Measurements from ENCODE around the gene EIF1.
A peak's percentile ranks its signal among the peaks of the same experiment; 100 is the strongest.
"Not testable (repeated sequence)": the region's sequence is repeated elsewhere in the genome, so short reads cannot be mapped to it uniquely, and the experiment has no call there.

Gene EIF1

DNA sequence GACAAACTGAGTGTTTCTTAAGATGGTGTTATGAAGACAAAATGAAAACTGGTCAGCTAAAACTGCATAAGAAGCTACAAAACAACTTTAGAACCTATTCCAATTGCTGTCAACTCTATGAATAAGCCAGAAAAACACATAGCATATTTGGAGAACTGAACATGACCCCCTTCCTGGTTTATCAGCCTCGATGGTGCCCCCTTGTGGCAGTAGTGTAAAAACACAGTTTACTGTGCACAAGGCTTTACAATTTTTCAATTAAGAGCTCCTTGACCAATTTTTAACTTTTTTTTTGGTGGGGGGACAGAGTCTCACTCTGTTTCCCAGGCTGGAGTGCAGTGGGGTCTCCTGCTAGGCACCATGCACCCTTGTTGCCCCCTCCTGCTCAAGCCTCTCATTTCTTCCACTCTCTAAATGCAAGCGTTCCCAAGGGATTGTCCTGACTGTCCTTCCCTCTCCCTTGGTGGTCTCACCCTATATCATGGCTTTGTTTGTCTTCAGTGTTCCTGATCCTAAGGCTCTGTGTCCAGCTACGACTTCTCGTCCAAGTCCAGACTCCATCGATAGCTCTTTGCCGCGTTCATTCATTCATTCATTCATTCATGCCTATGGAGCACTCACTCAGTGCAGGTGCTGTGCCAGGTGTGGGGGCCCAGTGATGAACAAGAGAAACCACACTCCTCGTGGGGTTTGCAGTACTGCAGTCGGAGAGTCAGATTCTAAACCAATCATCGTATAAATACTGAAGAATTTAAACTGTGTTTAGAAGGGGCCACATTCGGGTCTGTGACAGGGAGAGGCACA lies 7.5 kb downstream of the EIF1 start:
- peak; percentile 91 for DNase-seq (ENCODE audit: low read depth)
- Histone ChIP-seq H3K4me1 (ENCODE audit: control insufficient read depth, insufficient read depth, low read length) (peaks cover 23% of the 10 kb centered on the region), H3K9ac (ENCODE audit: low read length) (peak overlapping the region; percentile 3), H3K36me3 (ENCODE audit: control insufficient read depth, insufficient read depth, low read length, severe bottlenecking) (peaks cover 34% of the 10 kb centered on the region), H3K27me3 (replicated peaks; ENCODE audit: control insufficient read depth, insufficient read depth, low read length) (no peaks in the 10 kb centered on the region), H3K4me3 (ENCODE audit: low read length) (no peak overlapping the region), H3K9me3 (ENCODE audit: control insufficient read depth, low read length) (no peaks in the 10 kb centered on the region)

DNA sequence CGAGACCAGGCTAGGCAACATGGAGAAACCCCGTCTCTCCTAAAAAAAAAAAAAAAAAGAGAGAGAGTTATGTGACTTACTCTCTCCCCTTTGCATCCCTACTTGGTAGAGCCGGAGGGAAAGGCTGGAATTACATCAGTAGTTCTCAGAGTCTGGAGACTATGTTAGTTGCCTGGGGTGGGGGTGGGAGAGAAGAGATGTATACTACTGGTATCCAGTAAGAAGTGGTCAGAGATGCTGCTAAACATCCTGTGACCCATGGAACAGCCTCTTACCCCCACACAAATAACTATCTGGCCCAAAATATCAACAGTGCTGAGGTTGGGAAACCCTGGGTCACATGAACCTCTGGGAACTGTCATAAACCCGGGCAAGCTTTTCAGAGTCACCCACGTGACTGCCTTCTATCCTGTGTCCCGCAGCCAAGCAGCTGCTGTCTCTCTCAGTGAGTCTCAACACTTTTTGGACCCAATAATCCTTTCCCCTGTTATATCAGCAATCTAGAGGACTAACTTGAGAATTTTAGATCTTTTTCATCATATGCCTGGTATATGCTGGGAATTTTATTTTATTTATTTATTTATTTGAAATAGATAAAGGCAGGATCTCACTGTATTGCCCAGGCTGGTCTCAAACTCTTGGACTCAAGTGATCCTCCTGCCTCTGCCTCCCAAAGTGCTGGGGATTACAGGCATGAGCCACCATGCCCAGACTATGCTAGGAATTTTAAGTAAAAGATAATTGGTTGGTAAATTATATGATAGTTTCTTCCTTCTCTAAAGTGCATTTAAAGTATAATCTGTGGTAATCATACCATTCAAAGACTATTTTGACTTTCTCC lies 8.7 kb downstream of the EIF1 start:
- H3K27me3 ChIP-seq (replicated peaks; ENCODE audit: control insufficient read depth, insufficient read depth, low read length), result no peaks in the 10 kb centered on the region
- H3K9me3 ChIP-seq (ENCODE audit: control insufficient read depth, low read length), result no peaks in the 10 kb centered on the region
- H3K4me3 ChIP-seq (ENCODE audit: low read length), result no peak overlapping the region
- DNase-seq (ENCODE audit: low read depth), result peak; percentile 51
- peaks cover 17% of the 10 kb centered on the region for H3K4me1 ChIP-seq (ENCODE audit: control insufficient read depth, insufficient read depth, low read length)
- peak overlapping the region; percentile 3 for H3K9ac ChIP-seq (ENCODE audit: low read length)
- peaks cover 22% of the 10 kb centered on the region for H3K36me3 ChIP-seq (ENCODE audit: control insufficient read depth, insufficient read depth, low read length, severe bottlenecking)

DNA sequence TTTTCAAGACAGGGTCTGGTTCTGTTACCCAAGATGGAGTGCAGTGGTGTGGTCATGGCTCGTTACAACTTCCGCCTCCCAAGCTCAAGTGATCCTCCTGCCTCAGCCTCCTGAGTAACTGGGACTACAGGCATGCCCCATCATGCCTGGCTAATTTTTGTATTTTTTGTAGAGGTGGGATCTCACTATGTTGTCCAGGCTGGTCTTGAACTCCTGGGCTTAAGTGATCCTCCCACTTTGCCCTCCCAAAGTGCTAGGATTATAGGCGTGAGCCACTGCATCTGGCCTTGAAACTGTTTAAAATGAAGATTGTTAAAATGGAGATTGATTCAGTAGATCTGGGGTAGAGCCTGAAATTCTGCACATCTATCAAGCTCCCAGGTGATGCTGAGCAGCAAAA lies 12.2 kb downstream of the EIF1 start:
- not testable (repeated sequence) for H3K4me3 ChIP-seq (ENCODE audit: low read length); H3K27me3 ChIP-seq (replicated peaks; ENCODE audit: control insufficient read depth, insufficient read depth, low read length); H3K9me3 ChIP-seq (ENCODE audit: control insufficient read depth, low read length); H3K9ac ChIP-seq (ENCODE audit: low read length); H3K36me3 ChIP-seq (ENCODE audit: control insufficient read depth, insufficient read depth, low read length, severe bottlenecking); DNase-seq (ENCODE audit: low read depth)
- H3K4me1 ChIP-seq (ENCODE audit: control insufficient read depth, insufficient read depth, low read length), result peaks cover 22% of the 10 kb centered on the region

DNA sequence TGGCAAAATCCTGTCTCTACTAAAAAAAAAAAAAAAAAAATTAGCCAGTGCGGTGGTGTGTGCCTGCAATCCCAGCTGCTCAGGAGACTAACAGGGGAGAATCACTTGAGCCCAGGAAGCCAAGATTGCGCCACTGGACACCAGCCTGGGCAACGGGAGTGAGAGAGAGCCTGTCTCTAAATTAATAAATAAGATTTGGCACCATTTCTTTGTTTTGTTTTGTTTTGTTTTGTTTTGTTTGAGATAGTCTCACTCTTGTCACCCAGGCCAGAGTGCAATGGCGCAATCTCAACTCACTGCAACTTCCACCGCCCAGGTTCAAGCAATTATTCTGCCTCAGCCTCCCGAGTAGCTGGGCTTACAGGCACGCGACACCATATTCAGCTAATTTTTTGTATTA lies 14.0 kb downstream of the EIF1 start:
- DNase-seq (ENCODE audit: low read depth), result no peak
- Histone ChIP-seq H3K9me3 (ENCODE audit: control insufficient read depth, low read length) (no peaks in the 10 kb centered on the region), H3K36me3 (ENCODE audit: control insufficient read depth, insufficient read depth, low read length, severe bottlenecking) (no peaks in the 10 kb centered on the region), H3K27me3 (replicated peaks; ENCODE audit: control insufficient read depth, insufficient read depth, low read length) (no peaks in the 10 kb centered on the region), H3K9ac (ENCODE audit: low read length) (no peak overlapping the region), H3K4me1 (ENCODE audit: control insufficient read depth, insufficient read depth, low read length) (peaks cover 5% of the 10 kb centered on the region), H3K4me3 (ENCODE audit: low read length) (no peak overlapping the region)

DNA sequence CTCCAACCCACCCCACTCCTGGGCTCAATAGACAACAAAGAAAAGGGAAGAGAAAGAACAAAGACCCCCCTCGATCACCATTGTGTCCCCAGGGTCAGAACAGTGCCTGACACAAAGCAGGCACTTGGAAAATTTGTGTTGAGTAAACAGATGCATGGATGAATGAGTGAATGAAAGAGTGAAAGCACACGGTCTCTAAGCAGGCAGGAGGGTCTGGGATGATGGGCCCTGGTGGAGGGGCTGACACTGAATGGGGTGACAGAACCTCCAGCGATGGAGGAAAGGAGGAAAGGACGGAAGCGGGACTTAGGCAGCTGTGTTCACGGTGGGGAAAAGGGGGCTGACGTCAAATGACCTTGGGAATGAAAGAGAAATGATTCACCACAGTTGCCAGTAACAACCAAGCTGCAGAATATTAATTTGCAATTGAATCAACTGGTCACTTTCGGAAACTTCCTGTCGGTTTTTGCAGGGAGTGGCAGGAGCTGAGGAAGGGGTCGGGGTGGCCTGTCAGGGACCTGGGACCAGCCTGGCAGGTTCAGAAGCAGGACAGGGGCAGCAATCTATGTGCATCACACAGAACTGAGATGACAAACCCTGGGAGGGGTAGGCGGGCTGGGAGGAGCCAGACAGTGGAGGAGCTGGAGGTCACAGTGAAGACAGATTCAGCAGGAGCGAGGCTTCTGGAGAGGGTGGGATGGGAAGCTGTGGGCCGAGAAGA lies 16.7 kb downstream of the EIF1 start:
- no peak overlapping the region for H3K4me3 ChIP-seq (ENCODE audit: low read length)
- no peaks in the 10 kb centered on the region for H3K9me3 ChIP-seq (ENCODE audit: control insufficient read depth, low read length)
- DNase-seq (ENCODE audit: low read depth), result peak; percentile 28
- peaks cover 4% of the 10 kb centered on the region for H3K4me1 ChIP-seq (ENCODE audit: control insufficient read depth, insufficient read depth, low read length)
- H3K27me3 ChIP-seq (replicated peaks; ENCODE audit: control insufficient read depth, insufficient read depth, low read length), result no peaks in the 10 kb centered on the region
- no peaks in the 10 kb centered on the region for H3K36me3 ChIP-seq (ENCODE audit: control insufficient read depth, insufficient read depth, low read length, severe bottlenecking)
- no peak overlapping the region for H3K9ac ChIP-seq (ENCODE audit: low read length)

DNA sequence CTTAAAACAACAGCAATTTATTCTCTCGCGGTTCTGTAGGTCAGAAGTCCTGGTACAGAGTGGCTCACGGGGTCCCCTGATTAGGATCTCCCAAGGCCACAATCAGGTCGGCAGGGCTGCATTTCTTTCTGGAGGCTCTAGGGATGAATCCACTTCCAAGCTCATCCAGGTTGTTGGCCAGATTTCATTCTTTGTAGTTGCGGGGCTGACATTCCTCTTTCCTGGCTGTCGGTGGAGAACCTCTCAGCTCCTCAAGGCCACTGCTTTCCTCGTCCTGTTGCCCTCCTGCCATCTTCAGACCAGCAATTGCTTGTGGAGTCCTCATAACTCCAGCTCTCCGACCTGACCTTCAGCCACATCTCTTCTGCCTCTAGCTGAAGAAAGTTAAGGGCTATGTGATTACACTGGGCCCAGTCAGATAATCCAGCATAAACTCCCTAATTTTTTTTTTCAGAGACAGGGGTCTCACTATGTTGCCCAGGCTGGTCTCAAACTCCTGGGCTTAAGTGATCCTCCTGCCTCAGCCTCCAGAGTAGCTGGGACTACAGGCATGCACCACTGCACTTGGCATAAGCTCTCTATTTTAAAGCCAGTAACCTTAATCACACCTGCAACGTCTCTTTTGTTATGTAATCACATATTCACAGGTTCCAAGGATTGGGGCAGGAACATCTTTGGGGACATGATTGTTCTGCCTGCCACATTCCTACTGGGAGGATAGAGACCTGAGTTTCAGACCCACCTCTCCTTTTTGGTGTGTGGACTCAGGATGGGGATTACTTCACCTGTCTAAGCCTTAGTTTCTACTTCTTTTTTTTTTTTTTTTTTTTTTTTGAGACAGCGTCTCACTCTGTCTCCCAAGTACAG lies 19.4 kb downstream of the EIF1 start:
- Histone ChIP-seq H3K4me3 (ENCODE audit: low read length) (no peak overlapping the region), H3K27me3 (replicated peaks; ENCODE audit: control insufficient read depth, insufficient read depth, low read length) (peaks cover 5% of the 10 kb centered on the region), H3K4me1 (ENCODE audit: control insufficient read depth, insufficient read depth, low read length) (peaks cover 4% of the 10 kb centered on the region)

DNA sequence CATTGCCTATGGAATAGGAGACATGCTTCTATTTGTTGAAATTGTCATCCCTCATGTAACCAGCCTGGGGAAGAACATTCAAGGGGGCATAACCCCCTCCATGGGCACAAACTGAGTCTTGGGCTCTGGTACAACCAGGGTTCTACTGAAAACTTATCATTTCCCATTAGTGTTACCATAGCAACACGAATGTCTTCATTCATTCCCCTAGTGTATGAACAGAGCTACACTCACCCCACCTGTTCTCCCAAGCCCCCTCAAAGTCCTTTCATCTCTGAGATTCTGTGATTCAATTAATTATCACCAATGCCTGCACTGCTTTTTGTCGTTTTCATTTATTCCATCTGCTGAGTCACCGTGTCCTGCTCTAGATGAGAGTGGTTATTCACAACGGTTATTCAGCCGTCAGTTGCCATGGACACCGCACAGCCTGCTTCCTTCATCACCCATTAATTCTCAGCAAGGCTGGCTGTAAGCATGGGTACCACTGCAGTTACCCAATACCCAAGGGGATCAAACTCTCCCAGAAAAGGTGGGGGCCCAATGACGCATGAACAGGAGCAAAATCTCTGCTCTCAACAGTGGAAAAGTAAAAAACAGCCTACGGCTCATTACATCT lies 21.9 kb downstream of the EIF1 start:
- DNase-seq (ENCODE audit: low read depth), result no peak
- Histone ChIP-seq H3K4me1 (ENCODE audit: control insufficient read depth, insufficient read depth, low read length) (no peaks in the 10 kb centered on the region), H3K9me3 (ENCODE audit: control insufficient read depth, low read length) (no peaks in the 10 kb centered on the region), H3K4me3 (ENCODE audit: low read length) (no peak overlapping the region), H3K27me3 (replicated peaks; ENCODE audit: control insufficient read depth, insufficient read depth, low read length) (peaks cover 5% of the 10 kb centered on the region), H3K9ac (ENCODE audit: low read length) (no peak overlapping the region), H3K36me3 (ENCODE audit: control insufficient read depth, insufficient read depth, low read length, severe bottlenecking) (no peaks in the 10 kb centered on the region)

More for the DNA sequence above, 19.4 kb downstream of the EIF1 start:
- no peak overlapping the region for H3K9ac ChIP-seq (ENCODE audit: low read length)
- no peaks in the 10 kb centered on the region for H3K9me3 ChIP-seq (ENCODE audit: control insufficient read depth, low read length)
- H3K36me3 ChIP-seq (ENCODE audit: control insufficient read depth, insufficient read depth, low read length, severe bottlenecking), result no peaks in the 10 kb centered on the region
- no peak for DNase-seq (ENCODE audit: low read depth)

DNA sequence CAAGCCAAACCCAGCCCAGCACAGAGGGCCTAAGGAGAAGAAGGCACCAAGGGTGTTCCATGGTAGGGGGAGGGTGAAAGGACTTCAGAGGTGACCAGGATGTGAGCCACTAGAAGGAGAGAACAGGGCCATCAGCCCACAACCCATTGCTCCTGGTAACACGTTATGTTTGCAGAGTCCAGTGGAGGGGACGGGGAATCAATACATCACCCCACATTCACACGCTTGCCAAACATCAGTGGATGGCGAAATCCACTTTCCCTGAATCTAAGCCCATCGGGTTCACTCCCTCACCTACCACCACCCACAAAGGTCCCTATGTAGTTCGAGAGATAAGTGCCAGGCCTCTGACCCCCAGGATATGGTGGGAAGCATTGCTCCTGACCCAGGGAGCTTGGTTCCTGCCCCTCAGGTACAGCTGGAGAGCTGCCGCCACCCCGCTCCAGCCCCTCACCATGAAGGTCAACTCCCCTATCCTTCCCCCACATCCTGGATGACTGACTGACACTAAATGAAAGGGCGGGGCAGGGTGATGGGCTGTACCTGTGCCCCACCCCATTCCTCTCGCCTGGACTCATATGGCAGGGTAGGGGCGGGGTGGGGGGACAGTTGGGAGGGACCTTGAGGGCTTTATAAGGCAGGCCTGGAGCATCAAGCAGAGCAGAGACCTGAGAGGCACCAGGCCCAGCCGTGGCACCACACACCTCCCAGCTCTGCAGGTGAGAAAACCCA lies 23.1 kb downstream of the EIF1 start, which contains the start of gene GAST:
GAST (plus strand) TSS at position 663 of the 732 bp plus-strand sequence. CDS start 3,106 bp downstream, outside the sequence.
- Histone ChIP-seq H3K4me1 (ENCODE audit: control insufficient read depth, insufficient read depth, low read length) (no peaks in the 10 kb centered on the region), H3K4me3 (ENCODE audit: low read length) (no peak within 1 kb of the TSS), H3K27me3 (replicated peaks; ENCODE audit: control insufficient read depth, insufficient read depth, low read length) (peaks cover 5% of the 10 kb centered on the region), H3K9me3 (ENCODE audit: control insufficient read depth, low read length) (no peaks in the 10 kb centered on the region), H3K9ac (ENCODE audit: low read length) (no peak within 1 kb of the TSS), H3K36me3 (ENCODE audit: control insufficient read depth, insufficient read depth, low read length, severe bottlenecking) (no peaks in the 10 kb centered on the region)
- no peak for DNase-seq (ENCODE audit: low read depth)

DNA sequence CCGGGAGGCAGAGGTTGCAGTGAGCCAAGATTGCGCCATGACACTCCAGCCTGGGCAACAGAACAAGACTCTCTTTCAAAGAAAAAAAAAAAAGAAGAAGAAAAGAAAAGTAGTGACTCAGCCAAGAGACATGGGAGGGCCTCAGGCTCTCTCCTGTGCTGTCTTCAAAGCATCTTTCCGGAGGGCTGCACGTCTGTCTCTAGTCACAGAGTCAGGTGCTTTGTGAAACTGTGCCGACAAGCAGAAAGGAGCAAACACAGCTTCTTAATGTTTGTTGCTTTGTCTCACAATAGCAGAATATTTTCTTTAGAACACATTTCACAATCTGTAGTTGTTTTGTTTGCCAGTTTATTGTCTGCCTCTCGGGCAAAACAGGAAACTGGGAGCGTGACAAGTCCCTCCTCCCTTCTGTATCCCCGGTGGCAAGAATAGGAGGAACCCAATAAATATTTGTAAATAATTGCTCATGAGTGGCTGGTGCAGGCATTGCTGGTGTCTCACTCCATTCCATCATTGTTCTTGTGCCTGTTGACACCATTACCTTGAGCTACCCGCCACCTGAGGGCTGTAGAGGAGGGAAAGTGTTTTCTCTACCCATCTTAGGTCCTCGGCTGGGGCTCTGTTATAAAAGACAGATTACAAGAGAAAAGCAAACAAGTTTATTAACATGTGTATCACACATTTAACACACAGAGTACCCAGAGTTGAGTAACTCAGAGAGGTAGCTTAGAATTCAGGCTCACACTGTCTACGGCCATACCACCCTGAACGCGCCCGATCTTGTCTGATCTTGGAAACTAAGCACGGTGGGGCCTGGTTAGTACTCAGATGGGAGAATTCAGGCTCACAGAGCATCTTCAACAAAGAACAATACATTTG lies 29.0 kb downstream of the EIF1 start:
- Histone ChIP-seq H3K9ac (ENCODE audit: low read length) (no peak overlapping the region), H3K9me3 (ENCODE audit: control insufficient read depth, low read length) (no peaks in the 10 kb centered on the region), H3K36me3 (ENCODE audit: control insufficient read depth, insufficient read depth, low read length, severe bottlenecking) (no peaks in the 10 kb centered on the region), H3K4me1 (ENCODE audit: control insufficient read depth, insufficient read depth, low read length) (peaks cover 7% of the 10 kb centered on the region), H3K4me3 (ENCODE audit: low read length) (no peak overlapping the region), H3K27me3 (replicated peaks; ENCODE audit: control insufficient read depth, insufficient read depth, low read length) (peaks cover 6% of the 10 kb centered on the region)
- DNase-seq (ENCODE audit: low read depth), result peak; percentile 75
